Activated naive CD4-positive, alpha-beta T cell treated with anti-CD3 and anti-CD28 coated beads, Interleukin-2, amount 10 ng/mL, durations not matched to agents 5 hours and 36 hours (primary cell): Measurements from ENCODE around the gene ERVV-1. TPM values are rescaled to one million over a fixed set of nuclear protein-coding genes. Genes with fewer than 3 reads are reported as not detected.

ENCODE experiments used
- total RNA-seq, 2 experiments: library from RNA; stranded (reverse); gene quantifications; one replicate each; pipeline ENCODE4 v1.2.3, GENCODE V29; 2021

The ERVV-1 gene
- not detected for total RNA-seq

GRCh38 chr19:53013621-53014020 lies at the start of gene ERVV-1:
Gene ERVV-1, plus strand, starts transcription at chr19:53013921. Its CDS starts 170 bp downstream, at chr19:53014091.

Other genes starting within 250 kb of the ERVV-1 start
- gene ZNF600, start 227.1 kb upstream of the ERVV-1 start, total RNA-seq = 10 to 100 TPM; 19.0 to 19.4 TPM
- gene ZNF28, start 192.3 kb upstream of the ERVV-1 start, total RNA-seq = 10 to 100 TPM; 24.6 to 27.6 TPM
- 10 to 100 TPM; 16.8 TPM for gene ZNF468, start 156.3 kb upstream of the ERVV-1 start, total RNA-seq
- gene ZNF320, start 116.3 kb upstream of the ERVV-1 start, total RNA-seq = 1 to 10 TPM; 4.6 to 5.6 TPM
- 1 to 10 TPM; 6.5 to 6.6 TPM for gene ZNF888, start 90.5 kb upstream of the ERVV-1 start, total RNA-seq
- 10 to 100 TPM; 13.0 to 14.3 TPM for gene ZNF816, start 51.0 kb upstream of the ERVV-1 start, total RNA-seq
- not detected for gene ERVV-2, start 30.8 kb downstream of the ERVV-1 start, total RNA-seq
- 10 to 100 TPM; 51.8 to 54.1 TPM for gene ZNF160, start 89.5 kb downstream of the ERVV-1 start, total RNA-seq
- gene ZNF415, start 119.0 kb downstream of the ERVV-1 start, total RNA-seq = 1 to 10 TPM in 1 of 2 experiments, under 1 TPM in 1; 0.58 to 1.1 TPM
- gene ZNF347, start 145.1 kb downstream of the ERVV-1 start, total RNA-seq = 10 to 100 TPM; 10.2 to 12.9 TPM
- 1 to 10 TPM; 3.7 to 4.8 TPM for gene ZNF665, start 179.4 kb downstream of the ERVV-1 start, total RNA-seq
- gene ZNF677, start 241.0 kb downstream of the ERVV-1 start, total RNA-seq = 1 to 10 TPM; 9.1 to 9.4 TPM
- gene VN1R2, start 244.4 kb downstream of the ERVV-1 start, total RNA-seq = not detected